ENCODE measurements around the gene ATP10A. TPM values are rescaled to one million over a fixed set of nuclear protein-coding genes. Genes with fewer than 3 reads are reported as not detected.
"Not testable (repeated sequence)": the region's sequence is repeated elsewhere in the genome, so short reads cannot be mapped to it uniquely, and the experiment has no call there.

ATP10A gene
- total and polyA plus RNA-seq, 3 experiments from 2014 or later = 8.2 to 28.9 (median 24.0) TPM

DNA sequence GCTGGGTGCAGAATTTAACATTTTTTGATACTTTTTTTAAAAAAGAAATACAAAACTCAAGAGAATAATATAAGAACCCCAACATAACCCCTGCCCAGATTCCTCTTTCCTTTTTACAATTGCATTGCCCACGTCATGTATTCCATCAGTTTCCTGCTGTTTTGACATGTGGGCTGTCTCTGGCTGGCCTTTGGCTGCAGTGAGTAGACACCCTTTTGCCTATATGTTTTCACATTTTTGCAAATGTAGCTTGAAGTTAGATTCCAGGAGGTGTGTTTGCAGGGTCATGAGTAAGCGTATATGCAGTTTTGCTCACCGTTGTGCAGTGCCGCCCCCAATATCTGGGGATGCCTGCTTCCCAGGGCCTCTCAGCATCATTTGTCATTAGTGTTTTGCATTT, 28.0 kb upstream of the ATP10A start:
- no peaks in the 10 kb centered on the region for H3K27me3 ChIP-seq (ENCODE audit: insufficient read depth, low read length, poor library complexity, severe bottlenecking)
- CTCF ChIA-PET = interaction anchor here (1.6 kb wide), 1 partner anchor 107 kb away, joined by 3 read pairs; no protein-coding TSS in a partner anchor

DNA sequence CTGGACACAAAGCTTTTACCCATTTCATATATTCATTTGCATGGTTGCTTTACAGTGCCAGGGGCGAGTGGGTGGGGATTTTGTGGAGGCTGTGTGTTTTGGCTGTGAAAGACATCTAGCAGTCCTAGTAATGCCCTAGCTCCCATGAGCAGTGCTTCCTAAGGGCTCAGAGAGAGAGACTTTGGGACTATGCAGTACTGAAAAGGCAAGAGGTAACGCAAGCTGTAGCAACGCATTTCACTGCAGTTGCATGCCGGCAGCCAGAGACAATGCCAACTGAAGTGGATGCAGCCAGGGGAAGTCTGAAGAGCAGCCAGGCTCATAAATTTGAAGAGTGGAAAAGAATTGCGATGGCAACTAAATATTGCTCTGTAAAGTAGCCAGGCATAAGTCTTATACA, 27.4 kb upstream of the ATP10A start:
- H3K36me3 ChIP-seq (ENCODE audit: insufficient read depth, low read length) = no peaks in the 10 kb centered on the region
- no peak overlapping the region for H3K4me3 ChIP-seq (ENCODE audit: low read length)
- peaks cover 0 to 1% (median 0%) of the 10 kb centered on the region in 5 donors for H3K9me3 Mint-ChIP-seq
- POLR2A ChIA-PET = no interaction called here
- no peaks in the 10 kb centered on the region for H3K36me3 Mint-ChIP-seq
- H3K27me3 Mint-ChIP-seq = peaks cover 3 to 5% of the 10 kb centered on the region in 2 donors
- CTCF ChIA-PET = interaction anchor here (1.6 kb wide), 1 partner anchor 107 kb away, joined by 3 read pairs; no protein-coding TSS in a partner anchor
- no peaks in the 10 kb centered on the region for H3K4me1 Mint-ChIP-seq
- H3K27me3 ChIP-seq (ENCODE audit: insufficient read depth, low read length, poor library complexity, severe bottlenecking) = no peaks in the 10 kb centered on the region
- no peak overlapping the region for H3K4me3 Mint-ChIP-seq
- no peak overlapping the region for H3K27ac ChIP-seq (ENCODE audit: low read depth, low read length)
- no peaks in the 10 kb centered on the region for H3K9me3 ChIP-seq (ENCODE audit: low read length)
- H3K4me1 ChIP-seq (ENCODE audit: insufficient read depth, low read length) = no peaks in the 10 kb centered on the region
- H3K27ac Mint-ChIP-seq = no peak overlapping the region
- DNase-seq = no peak

More for the DNA sequence above, 28.0 kb upstream of the ATP10A start:
- Histone ChIP-seq H3K4me3 (ENCODE audit: low read length) (no peak overlapping the region), H3K9me3 (ENCODE audit: low read length) (no peaks in the 10 kb centered on the region), H3K27ac (ENCODE audit: low read depth, low read length) (no peak overlapping the region), H3K4me1 (ENCODE audit: insufficient read depth, low read length) (no peaks in the 10 kb centered on the region), H3K36me3 (ENCODE audit: insufficient read depth, low read length) (no peaks in the 10 kb centered on the region)
- no peaks in the 10 kb centered on the region for H3K36me3 Mint-ChIP-seq
- POLR2A ChIA-PET = no interaction called here
- H3K9me3 Mint-ChIP-seq = peaks cover 0 to 1% (median 0%) of the 10 kb centered on the region in 5 donors
- DNase-seq = no peak
- no peak overlapping the region for H3K27ac Mint-ChIP-seq
- no peaks in the 10 kb centered on the region for H3K4me1 Mint-ChIP-seq
- H3K4me3 Mint-ChIP-seq = no peak overlapping the region
- H3K27me3 Mint-ChIP-seq = peaks cover 3 to 6% of the 10 kb centered on the region in 2 donors

DNA sequence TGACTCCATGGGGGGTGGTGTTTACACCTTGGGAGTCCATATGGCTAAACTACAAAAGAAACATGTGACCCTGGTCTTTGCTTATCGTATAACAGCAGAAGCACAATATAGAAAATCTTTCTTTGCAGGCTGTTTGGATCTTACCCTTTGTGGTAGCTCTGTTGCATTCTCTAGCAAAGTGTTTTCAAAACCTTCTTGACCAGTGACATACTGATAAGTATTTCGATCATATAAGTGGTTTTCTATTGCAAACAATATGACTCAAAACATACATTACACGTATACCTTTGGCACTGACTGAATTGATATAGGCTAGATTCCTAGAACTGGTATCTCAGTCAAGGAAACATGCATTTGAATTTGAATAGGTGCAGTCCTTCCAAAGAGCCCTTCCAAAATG, 24.7 kb upstream of the ATP10A start:
- POLR2A ChIA-PET = no interaction called here
- no peak overlapping the region for H3K27ac Mint-ChIP-seq
- H3K4me3 ChIP-seq (ENCODE audit: low read length) = no peak overlapping the region

GRCh38 chr15:25886498-25887140, 23.5 kb upstream of the ATP10A start:
- Mint-ChIP-seq H3K27me3 (peaks cover 2 to 3% of the 10 kb centered on the region in 2 donors), H3K4me3 (no peak overlapping the region), H3K36me3 (no peaks in the 10 kb centered on the region), H3K27ac (no peak overlapping the region), H3K9me3 (no peaks in the 10 kb centered on the region), H3K4me1 (no peaks in the 10 kb centered on the region)
- Histone ChIP-seq H3K27me3 (ENCODE audit: insufficient read depth, low read length, poor library complexity, severe bottlenecking) (no peaks in the 10 kb centered on the region), H3K4me1 (ENCODE audit: insufficient read depth, low read length) (no peaks in the 10 kb centered on the region), H3K36me3 (ENCODE audit: insufficient read depth, low read length) (no peaks in the 10 kb centered on the region), H3K4me3 (ENCODE audit: low read length) (no peak overlapping the region), H3K27ac (ENCODE audit: low read depth, low read length) (no peak overlapping the region), H3K9me3 (ENCODE audit: low read length) (no peaks in the 10 kb centered on the region)
- no peak for DNase-seq
- CTCF ChIA-PET = no interaction called here
- POLR2A ChIA-PET = no interaction called here

More for the DNA sequence above, 24.7 kb upstream of the ATP10A start:
- Mint-ChIP-seq H3K36me3 (no peaks in the 10 kb centered on the region), H3K4me3 (no peak overlapping the region), H3K4me1 (no peaks in the 10 kb centered on the region), H3K27me3 (peaks cover 3 to 5% of the 10 kb centered on the region in 2 donors), H3K9me3 (no peaks in the 10 kb centered on the region)
- no peaks in the 10 kb centered on the region for H3K36me3 ChIP-seq (ENCODE audit: insufficient read depth, low read length)
- no peaks in the 10 kb centered on the region for H3K9me3 ChIP-seq (ENCODE audit: low read length)
- CTCF ChIA-PET = no interaction called here
- H3K4me1 ChIP-seq (ENCODE audit: insufficient read depth, low read length) = no peaks in the 10 kb centered on the region
- no peak for DNase-seq
- no peaks in the 10 kb centered on the region for H3K27me3 ChIP-seq (ENCODE audit: insufficient read depth, low read length, poor library complexity, severe bottlenecking)
- H3K27ac ChIP-seq (ENCODE audit: low read depth, low read length) = no peak overlapping the region

- Histone ChIP-seq H3K27ac (ENCODE audit: low read depth, low read length) (no peak overlapping the region), H3K9me3 (ENCODE audit: low read length) (no peaks in the 10 kb centered on the region), H3K4me1 (ENCODE audit: insufficient read depth, low read length) (no peaks in the 10 kb centered on the region), H3K36me3 (ENCODE audit: insufficient read depth, low read length) (no peaks in the 10 kb centered on the region), H3K4me3 (ENCODE audit: low read length) (no peak overlapping the region), H3K27me3 (ENCODE audit: insufficient read depth, low read length, poor library complexity, severe bottlenecking) (no peaks in the 10 kb centered on the region)
- Mint-ChIP-seq H3K4me1 (no peaks in the 10 kb centered on the region), H3K4me3 (no peak overlapping the region), H3K36me3 (no peaks in the 10 kb centered on the region), H3K27ac (no peak overlapping the region), H3K27me3 (no peaks in the 10 kb centered on the region), H3K9me3 (no peaks in the 10 kb centered on the region)
- ChIA-PET CTCF (interaction anchor here (1.0 to 1.2 kb wide), 2 partner anchors 18 to 101 kb away, joined by 3 read pairs; no protein-coding TSS in a partner anchor), POLR2A (no interaction called here)
- no peak for DNase-seq
These were observed 21.2 kb upstream of the ATP10A start for GRCh38 chr15:25884370-25884769.

DNA sequence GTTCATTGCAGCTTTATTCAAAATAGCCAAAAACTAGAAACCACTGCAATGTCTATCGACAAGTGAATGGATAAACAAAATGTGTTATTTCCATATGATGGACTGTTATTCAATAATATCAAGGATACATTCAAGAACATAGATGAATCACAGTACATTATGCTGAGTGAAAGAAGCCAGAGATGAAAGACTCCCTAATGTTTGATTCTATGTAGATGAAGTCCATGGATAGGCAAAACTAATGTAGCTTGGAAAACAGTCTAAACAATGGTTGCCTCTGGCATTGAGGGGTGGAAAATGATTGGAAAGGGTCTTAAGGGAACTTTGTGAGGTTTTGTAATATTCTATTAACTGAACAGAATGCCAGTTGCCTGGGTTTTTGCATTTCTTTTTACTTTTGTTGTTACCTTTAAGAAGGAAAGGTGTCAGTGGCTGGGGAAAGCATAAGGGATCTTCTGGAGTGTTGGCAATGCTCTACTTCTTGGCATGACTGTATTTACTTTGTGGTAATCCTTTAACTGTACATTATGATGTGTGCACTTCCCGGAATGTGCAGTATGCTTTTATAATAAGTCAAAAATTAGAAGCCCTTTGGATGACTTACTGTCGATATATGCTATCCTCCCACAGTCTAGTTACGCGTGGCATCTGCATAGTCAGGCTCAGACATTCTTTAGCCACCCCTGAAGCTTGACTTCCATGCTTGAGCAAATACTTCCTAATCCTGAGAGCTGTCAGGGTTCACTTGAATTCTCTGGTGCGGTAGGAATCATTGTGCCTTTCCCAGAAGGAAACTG, 20.5 kb upstream of the ATP10A start:
- no peaks in the 10 kb centered on the region for H3K4me1 Mint-ChIP-seq
- no peaks in the 10 kb centered on the region for H3K27me3 Mint-ChIP-seq
- H3K9me3 ChIP-seq (ENCODE audit: low read length) = no peaks in the 10 kb centered on the region
- no peaks in the 10 kb centered on the region for H3K36me3 Mint-ChIP-seq
- no peaks in the 10 kb centered on the region for H3K36me3 ChIP-seq (ENCODE audit: insufficient read depth, low read length)
- H3K9me3 Mint-ChIP-seq = no peaks in the 10 kb centered on the region
- DNase-seq = no peak
- H3K27ac Mint-ChIP-seq = no peak overlapping the region
- no peaks in the 10 kb centered on the region for H3K4me1 ChIP-seq (ENCODE audit: insufficient read depth, low read length)
- CTCF ChIA-PET = no interaction called here
- no peaks in the 10 kb centered on the region for H3K27me3 ChIP-seq (ENCODE audit: insufficient read depth, low read length, poor library complexity, severe bottlenecking)
- H3K4me3 Mint-ChIP-seq = no peak overlapping the region
- POLR2A ChIA-PET = no interaction called here
- H3K27ac ChIP-seq (ENCODE audit: low read depth, low read length) = no peak overlapping the region
- no peak overlapping the region for H3K4me3 ChIP-seq (ENCODE audit: low read length)

DNA sequence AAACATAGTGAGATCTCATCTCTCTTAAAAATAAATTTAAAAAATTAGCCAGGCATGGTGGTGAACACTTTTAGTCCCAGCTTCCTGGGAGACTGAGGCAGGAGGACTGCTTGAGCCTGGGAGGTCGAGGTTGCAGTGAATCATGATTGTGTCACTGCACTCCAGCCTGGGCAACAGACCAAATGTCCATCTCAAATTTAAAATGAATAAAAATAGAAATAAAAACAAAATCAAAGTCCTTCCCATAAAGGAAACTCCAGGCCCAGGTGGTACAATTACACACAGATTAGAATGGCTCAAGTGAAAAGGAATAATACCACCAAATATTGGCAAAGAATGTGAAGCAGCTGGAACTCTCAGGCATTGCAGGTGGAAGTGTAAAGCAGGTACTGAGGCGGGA, 19.3 kb upstream of the ATP10A start:
- Mint-ChIP-seq H3K27me3 (no peaks in the 10 kb centered on the region), H3K4me3 (no peak overlapping the region), H3K36me3 (no peaks in the 10 kb centered on the region), H3K27ac (no peak overlapping the region), H3K9me3 (no peaks in the 10 kb centered on the region), H3K4me1 (no peaks in the 10 kb centered on the region)
- no peak overlapping the region for H3K4me3 ChIP-seq (ENCODE audit: low read length)
- ChIA-PET POLR2A (interaction anchor here (1.1 kb wide), 1 partner anchor 21 kb away, joined by 3 read pairs; no protein-coding TSS in a partner anchor), CTCF (interaction anchor here (1.0 kb wide), 1 partner anchor 98 kb away, joined by 3 read pairs; no protein-coding TSS in a partner anchor)
- H3K27ac ChIP-seq (ENCODE audit: low read depth, low read length) = no peak overlapping the region
- no peaks in the 10 kb centered on the region for H3K4me1 ChIP-seq (ENCODE audit: insufficient read depth, low read length)
- no peaks in the 10 kb centered on the region for H3K36me3 ChIP-seq (ENCODE audit: insufficient read depth, low read length)
- H3K9me3 ChIP-seq (ENCODE audit: low read length) = no peaks in the 10 kb centered on the region
- no peaks in the 10 kb centered on the region for H3K27me3 ChIP-seq (ENCODE audit: insufficient read depth, low read length, poor library complexity, severe bottlenecking)
- no peak for DNase-seq

- H3K27ac Mint-ChIP-seq; DNase-seq; H3K27me3 ChIP-seq (ENCODE audit: insufficient read depth, low read length, poor library complexity, severe bottlenecking); H3K36me3 Mint-ChIP-seq; H3K4me3 Mint-ChIP-seq; H3K4me1 Mint-ChIP-seq; H3K27me3 Mint-ChIP-seq; H3K27ac ChIP-seq (ENCODE audit: low read depth, low read length); POLR2A ChIA-PET; H3K4me1 ChIP-seq (ENCODE audit: insufficient read depth, low read length); H3K9me3 Mint-ChIP-seq; H3K9me3 ChIP-seq (ENCODE audit: low read length); H3K36me3 ChIP-seq (ENCODE audit: insufficient read depth, low read length); H3K4me3 ChIP-seq (ENCODE audit: low read length): not testable (repeated sequence)
- CTCF ChIA-PET = interaction anchor here (1.4 kb wide), 1 partner anchor 19 kb away, joined by 4 read pairs; no protein-coding TSS in a partner anchor
These were observed 17.8 kb upstream of the ATP10A start for GRCh38 chr15:25880877-25881276.
